B cell (primary cell): ENCODE results near the gene ANKRD35.

Source experiments
- EZH2 ChIP-seq: IDR thresholded peaks from 2 replicates; pipeline ENCODE4 v1.6.1; 2012; ENCODE audit warnings: borderline replicate concordance, low read depth, mild to moderate bottlenecking, moderate library complexity, low read length; ENCODE audit not compliant: insufficient read depth, poor library complexity, severe bottlenecking
- TF ChIP-seq, protein P1 (sequence below): fragments of 200-600 bp; IDR thresholded peaks from one replicate; pipeline ENCODE4 v1.8.0; 2022; ENCODE audit warnings: antibody characterized with exemption, mild to moderate bottlenecking

DNA sequence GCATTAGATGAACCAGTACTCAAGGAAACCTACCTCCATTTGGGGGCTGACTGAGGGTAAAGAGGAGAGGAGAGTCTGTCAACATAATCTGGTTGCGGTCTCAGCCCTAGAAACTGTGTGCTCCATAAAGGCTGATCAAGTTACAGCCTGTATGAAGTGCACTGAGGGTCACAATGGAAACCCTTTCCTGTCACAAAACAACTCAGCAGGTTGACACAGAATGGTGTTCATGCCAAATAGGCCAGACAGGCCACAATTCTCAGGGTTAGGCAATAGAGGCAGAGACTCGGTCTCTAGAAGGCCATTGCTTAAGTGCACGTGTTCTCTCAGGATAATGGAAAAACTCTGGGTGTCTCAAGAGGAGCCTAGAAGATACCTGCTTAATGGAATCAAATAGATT is 4.1 kb upstream of the ANKRD35 start:
- TF ChIP-seq, protein P1, sequence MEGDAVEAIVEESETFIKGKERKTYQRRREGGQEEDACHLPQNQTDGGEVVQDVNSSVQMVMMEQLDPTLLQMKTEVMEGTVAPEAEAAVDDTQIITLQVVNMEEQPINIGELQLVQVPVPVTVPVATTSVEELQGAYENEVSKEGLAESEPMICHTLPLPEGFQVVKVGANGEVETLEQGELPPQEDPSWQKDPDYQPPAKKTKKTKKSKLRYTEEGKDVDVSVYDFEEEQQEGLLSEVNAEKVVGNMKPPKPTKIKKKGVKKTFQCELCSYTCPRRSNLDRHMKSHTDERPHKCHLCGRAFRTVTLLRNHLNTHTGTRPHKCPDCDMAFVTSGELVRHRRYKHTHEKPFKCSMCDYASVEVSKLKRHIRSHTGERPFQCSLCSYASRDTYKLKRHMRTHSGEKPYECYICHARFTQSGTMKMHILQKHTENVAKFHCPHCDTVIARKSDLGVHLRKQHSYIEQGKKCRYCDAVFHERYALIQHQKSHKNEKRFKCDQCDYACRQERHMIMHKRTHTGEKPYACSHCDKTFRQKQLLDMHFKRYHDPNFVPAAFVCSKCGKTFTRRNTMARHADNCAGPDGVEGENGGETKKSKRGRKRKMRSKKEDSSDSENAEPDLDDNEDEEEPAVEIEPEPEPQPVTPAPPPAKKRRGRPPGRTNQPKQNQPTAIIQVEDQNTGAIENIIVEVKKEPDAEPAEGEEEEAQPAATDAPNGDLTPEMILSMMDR = no peak
- no peak for TF ChIP-seq EZH2
